Mesenchymal stem cell (in vitro differentiated cells and primary cell): ENCODE results near the gene AKAP13.

Experiments
- DNase-seq: peaks from one replicate; pipeline ENCODE4 v3.0.0-alpha.2; 2013
- H2AFZ ChIP-seq: one replicate; pipeline ENCODE4 v1.6.1; 2013; ENCODE audit warnings: low read depth, mild to moderate bottlenecking, control low read depth, inconsistent platforms, low read length, moderate library complexity
- H2AK5ac ChIP-seq: 2 replicates; pipeline ENCODE4 v1.6.1; 2013; ENCODE audit warnings: low read length, moderate library complexity, mild to moderate bottlenecking, inconsistent platforms; ENCODE audit not compliant: severe bottlenecking
- H2BK120ac ChIP-seq: one replicate; pipeline ENCODE4 v1.6.1; 2013; ENCODE audit warnings: low read depth, mild to moderate bottlenecking, inconsistent platforms, low read length, moderate library complexity
- H2BK12ac ChIP-seq, 2 experiments: one replicate each; pipeline ENCODE4 v1.6.1; 2013; ENCODE audit warnings: inconsistent platforms in 2 of 2, low read length in 2 of 2, mild to moderate bottlenecking in 2 of 2, moderate library complexity in 2 of 2, control low read depth in 1 of 2
- H2BK15ac ChIP-seq: one replicate; pipeline ENCODE4 v1.6.1; 2013; ENCODE audit warnings: mild to moderate bottlenecking, low read depth, inconsistent platforms; ENCODE audit not compliant: poor library complexity, severe bottlenecking
- H2BK5ac ChIP-seq: 2 replicates; pipeline ENCODE4 v1.6.1; 2013; ENCODE audit warnings: low read depth, mild to moderate bottlenecking, low read length, control low read depth, inconsistent platforms; ENCODE audit not compliant: poor library complexity, severe bottlenecking
- H3K14ac ChIP-seq, 2 experiments: one replicate each; pipeline ENCODE4 v1.6.1; 2013; ENCODE audit warnings: inconsistent platforms in 2 of 2, low read length in 2 of 2, control low read depth in 1 of 2, mild to moderate bottlenecking in 1 of 2, moderate library complexity in 1 of 2
- H3K18ac ChIP-seq, 2 experiments: one replicate each; pipeline ENCODE4 v1.6.1; 2013; ENCODE audit warnings: inconsistent platforms in 2 of 2, low read length in 2 of 2, control low read depth in 1 of 2, low read depth in 1 of 2, mild to moderate bottlenecking in 1 of 2
- H3K23ac ChIP-seq, 2 experiments: one replicate each; pipeline ENCODE4 v1.6.1; 2013; ENCODE audit warnings: inconsistent platforms in 2 of 2, low read length in 2 of 2, mild to moderate bottlenecking in 2 of 2, moderate library complexity in 2 of 2, control low read depth in 1 of 2
- H3K27ac ChIP-seq: 2 replicates; pipeline ENCODE4 v1.5.1; 2013; ENCODE audit warnings: mild to moderate bottlenecking, moderate library complexity, low read length, control low read depth, inconsistent platforms; ENCODE audit not compliant: poor library complexity, severe bottlenecking
- H3K27me3 ChIP-seq, 2 experiments: 2 replicates each; pipeline versions ENCODE4 v1.6.1 to v1.7.0; 2013; ENCODE audit warnings: low read length in 2 of 2, mild to moderate bottlenecking in 2 of 2, moderate library complexity in 2 of 2, control low read depth in 1 of 2, inconsistent platforms in 1 of 2; ENCODE audit not compliant: control insufficient read depth in 1 of 2, insufficient read depth in 1 of 2
- H3K36me3 ChIP-seq, 2 experiments: 2 replicates each; pipeline versions ENCODE4 v1.6.1 to v1.7.0; 2013; ENCODE audit warnings: low read length in 2 of 2, control low read depth in 1 of 2, inconsistent platforms in 1 of 2, low read depth in 1 of 2, mild to moderate bottlenecking in 1 of 2; ENCODE audit not compliant: insufficient read depth in 2 of 2, control insufficient read depth in 1 of 2
- H3K4ac ChIP-seq, 2 experiments: one replicate each; pipeline ENCODE4 v1.6.1; 2013; ENCODE audit warnings: inconsistent platforms in 2 of 2, low read length in 2 of 2, mild to moderate bottlenecking in 2 of 2, moderate library complexity in 2 of 2, control low read depth in 1 of 2, low read depth in 1 of 2
- H3K4me1 ChIP-seq: 2 replicates; pipeline ENCODE4 v1.6.1; 2013; ENCODE audit warnings: low read depth, low read length, control low read depth; ENCODE audit not compliant: control insufficient read depth, insufficient read depth
- H3K4me2 ChIP-seq: 2 replicates; pipeline ENCODE4 v1.6.1; 2013; ENCODE audit warnings: low read length, mild to moderate bottlenecking, inconsistent platforms; ENCODE audit not compliant: poor library complexity, severe bottlenecking
- H3K4me3 ChIP-seq, 2 experiments: 2 replicates each; pipeline versions ENCODE4 v1.5.1 to v1.7.0; 2013; ENCODE audit warnings: low read length in 2 of 2, mild to moderate bottlenecking in 2 of 2, control low read depth in 1 of 2, low read depth in 1 of 2; ENCODE audit not compliant: insufficient read depth in 1 of 2
- H3K79me1 ChIP-seq: replicated peaks from 2 replicates; pipeline ENCODE4 v1.6.1; 2013; ENCODE audit warnings: mild to moderate bottlenecking, control low read depth, low read length, inconsistent platforms; ENCODE audit not compliant: poor library complexity, severe bottlenecking
- H3K9ac ChIP-seq: 2 replicates; pipeline ENCODE4 v1.7.0; 2013; ENCODE audit warnings: mild to moderate bottlenecking, low read length, moderate library complexity
- H3K9me3 ChIP-seq: 2 replicates; pipeline ENCODE4 v1.7.0; 2013; ENCODE audit warnings: mild to moderate bottlenecking, low read length; ENCODE audit not compliant: control insufficient read depth
- H4K8ac ChIP-seq: one replicate; pipeline ENCODE4 v1.6.1; 2013; ENCODE audit warnings: inconsistent platforms, mild to moderate bottlenecking, low read length, moderate library complexity
- H4K91ac ChIP-seq: one replicate; pipeline ENCODE4 v1.6.1; 2013; ENCODE audit warnings: mild to moderate bottlenecking, low read length, inconsistent platforms
- WGBS: methylation state at CpG from one replicate; pipeline ENCODE4 v1.1.7; 2013; ENCODE audit warnings: mixed read lengths; 5-methylcytosine and 5-hydroxymethylcytosine counted together

AKAP13 gene

DNA sequence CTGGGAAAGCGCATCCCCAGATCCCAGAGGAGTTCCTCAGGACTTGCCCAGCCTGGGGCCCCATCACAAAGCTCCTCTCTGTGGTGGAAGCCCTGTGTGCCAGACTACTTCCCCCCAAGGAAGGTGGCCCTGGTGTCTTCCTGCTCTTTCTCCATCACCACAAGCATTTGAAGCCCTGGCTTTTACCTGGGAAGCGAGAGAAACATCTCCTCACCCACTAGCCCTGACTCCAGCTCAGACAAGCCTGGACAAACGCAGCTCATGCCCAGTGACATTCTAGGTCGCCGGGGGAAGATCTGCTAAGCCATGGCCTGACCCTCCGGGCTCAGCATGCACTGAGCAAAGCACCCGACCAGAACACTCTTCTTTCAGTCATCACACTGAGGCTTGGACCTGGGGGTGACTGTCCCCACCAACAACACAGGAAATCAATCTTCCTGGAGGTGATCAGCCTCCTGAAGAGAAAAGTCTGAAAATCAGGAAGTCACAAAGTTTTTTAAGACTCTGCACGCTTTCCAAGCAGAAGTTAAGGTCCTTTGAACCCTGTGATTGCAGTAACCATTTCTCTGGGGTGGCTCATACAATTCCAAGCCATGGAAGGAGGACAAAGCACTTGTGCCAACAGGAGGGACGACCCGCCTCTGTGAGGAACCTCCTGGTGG, 373.5 kb downstream of the AKAP13 start:
- Histone ChIP-seq H3K4ac (no peak overlapping the region), H2BK12ac (no peak overlapping the region), H3K4me3 (no peak overlapping the region), H2BK5ac (no peak overlapping the region), H3K4me1 (peaks cover 3% of the 10 kb centered on the region), H3K9ac (no peak overlapping the region), H2AFZ (no peak overlapping the region), H4K91ac (no peak overlapping the region), H3K18ac (no peak overlapping the region), H3K27me3 (no peaks in the 10 kb centered on the region), H3K9me3 (no peaks in the 10 kb centered on the region), H2AK5ac (no peak overlapping the region), H3K14ac (no peak overlapping the region), H4K8ac (no peak overlapping the region), H3K23ac (no peak overlapping the region), H3K36me3 (peaks cover under 1 to 43% of the 10 kb centered on the region in 2 experiments), H2BK15ac (no peak overlapping the region), H3K79me1 (no peaks in the 10 kb centered on the region), H2BK120ac (no peak overlapping the region), H3K27ac (no peak overlapping the region), H3K4me2 (no peak overlapping the region)
- WGBS: 94% methylated on average over 10 of the region's 10 CpGs
- DNase-seq: no peak

- Histone ChIP-seq H2AFZ (no peak overlapping the region), H2BK12ac (no peak overlapping the region), H3K27ac (no peak overlapping the region), H3K79me1 (peaks cover under 1% of the 10 kb centered on the region), H3K23ac (no peak overlapping the region), H3K9me3 (no peaks in the 10 kb centered on the region), H2BK15ac (no peak overlapping the region), H3K14ac (no peak overlapping the region), H3K36me3 (peaks cover 0 to 46% of the 10 kb centered on the region in 2 experiments), H2BK5ac (no peak overlapping the region), H3K4me2 (no peak overlapping the region), H3K4ac (no peak overlapping the region), H3K4me3 (no peak overlapping the region), H3K9ac (no peak overlapping the region), H3K27me3 (no peaks in the 10 kb centered on the region), H4K91ac (no peak overlapping the region), H2AK5ac (no peak overlapping the region), H3K18ac (no peak overlapping the region), H2BK120ac (no peak overlapping the region), H4K8ac (no peak overlapping the region), H3K4me1 (peaks cover 3% of the 10 kb centered on the region)
- no peak for DNase-seq
- WGBS: 86% methylated on average over 6 of the region's 7 CpGs
These were observed 374.6 kb downstream of the AKAP13 start for GRCh38 chr15:85754989-85755388.

GRCh38 chr15:85755471-85755870, 375.1 kb downstream of the AKAP13 start:
- Histone ChIP-seq H3K4me1 (peaks cover 3% of the 10 kb centered on the region), H3K18ac (no peak overlapping the region), H3K9me3 (no peaks in the 10 kb centered on the region), H3K4me3 (no peak overlapping the region), H4K91ac (no peak overlapping the region), H3K9ac (no peak overlapping the region), H2AFZ (no peak overlapping the region), H2BK15ac (no peak overlapping the region), H3K27me3 (no peaks in the 10 kb centered on the region), H2AK5ac (no peak overlapping the region), H3K4me2 (no peak overlapping the region), H3K23ac (no peak overlapping the region), H3K14ac (no peak overlapping the region), H3K4ac (no peak overlapping the region), H3K27ac (no peak overlapping the region), H2BK5ac (no peak overlapping the region), H4K8ac (no peak overlapping the region), H3K79me1 (peaks cover 3% of the 10 kb centered on the region), H3K36me3 (peaks cover 0 to 48% of the 10 kb centered on the region in 2 experiments), H2BK12ac (no peak overlapping the region), H2BK120ac (no peak overlapping the region)
- DNase-seq: no peak
- 95% methylated on average over 11 of the region's 11 CpGs for WGBS

DNA sequence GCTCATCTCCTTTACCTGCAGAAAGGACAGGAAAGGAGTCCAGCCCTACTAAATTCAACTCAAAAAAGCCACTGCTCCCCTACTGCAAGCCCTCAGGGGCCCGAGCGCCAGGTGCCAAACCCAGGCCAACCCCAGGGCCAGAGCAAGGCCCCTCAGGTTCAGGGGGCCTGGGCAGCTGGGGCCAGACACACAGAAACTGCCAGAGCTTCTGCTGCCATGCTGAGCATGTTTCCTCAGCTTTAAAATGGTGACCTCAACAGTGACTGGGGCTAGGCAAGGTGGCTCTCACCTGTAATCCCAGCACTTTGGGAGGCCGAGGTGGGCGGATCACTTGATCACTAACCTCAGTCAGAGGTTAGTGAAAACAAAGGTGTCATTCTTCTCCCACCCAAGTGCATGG, 375.5 kb downstream of the AKAP13 start:
- Histone ChIP-seq H4K91ac (no peak overlapping the region), H2AK5ac (no peak overlapping the region), H4K8ac (no peak overlapping the region), H3K79me1 (peaks cover 4% of the 10 kb centered on the region), H3K18ac (no peak overlapping the region), H2BK12ac (no peak overlapping the region), H2AFZ (no peak overlapping the region), H3K4ac (no peak overlapping the region), H3K4me3 (no peak overlapping the region), H2BK120ac (no peak overlapping the region), H3K9ac (no peak overlapping the region), H3K4me2 (no peak overlapping the region), H2BK5ac (no peak overlapping the region), H3K27me3 (no peaks in the 10 kb centered on the region), H3K27ac (no peak overlapping the region), H3K14ac (no peak overlapping the region), H3K4me1 (peaks cover 3% of the 10 kb centered on the region), H3K36me3 (peaks cover 0 to 46% of the 10 kb centered on the region in 2 experiments), H3K23ac (no peak overlapping the region), H3K9me3 (no peaks in the 10 kb centered on the region), H2BK15ac (no peak overlapping the region)
- 98% methylated on average over 4 of the region's 4 CpGs for WGBS
- no peak for DNase-seq
